Activated CD8-positive, alpha-beta memory T cell treated with anti-CD3 and anti-CD28 coated beads, Interleukin-2, amount 50 U/mL, for 4 hours (primary cell): ENCODE results near the gene MVB12B.
"Not testable (repeated sequence)": the region's sequence is repeated elsewhere in the genome, so short reads cannot be mapped to it uniquely, and the experiment has no call there.

Source experiments
- DNase-seq: peaks from one replicate; pipeline ENCODE4 v3.0.0-alpha.2; 2020

MVB12B gene

GRCh38 chr9:126326228-126327005, at the start of gene MVB12B:
Gene MVB12B (plus strand): TSS chr9:126326829. CDS start chr9:126326930, 101 bp downstream.
- DNase-seq, result peak; percentile 61

GRCh38 chr9:126283799-126284465, 42.7 kb upstream of the MVB12B start:
- no peak for DNase-seq

- DNase-seq, result not testable (repeated sequence)
Measured at GRCh38 chr9:126285652-126286051, 41.0 kb upstream of the MVB12B start.

GRCh38 chr9:126287166-126287866, 39.3 kb upstream of the MVB12B start:
- DNase-seq, result no peak

GRCh38 chr9:126290871-126291270, 35.8 kb upstream of the MVB12B start:
- DNase-seq, result no peak

GRCh38 chr9:126291925-126292324, 34.7 kb upstream of the MVB12B start:
- DNase-seq, result no peak

- DNase-seq, result no peak
Measured at GRCh38 chr9:126292736-126293521, 33.7 kb upstream of the MVB12B start.

- DNase-seq, result no peak
Measured at GRCh38 chr9:126293522-126293889, 33.1 kb upstream of the MVB12B start.

GRCh38 chr9:126294331-126295081, 32.1 kb upstream of the MVB12B start:
- DNase-seq, result no peak

GRCh38 chr9:126295082-126295477, 31.5 kb upstream of the MVB12B start:
- DNase-seq, result no peak

- no peak for DNase-seq
Measured at GRCh38 chr9:126295516-126295915, 31.1 kb upstream of the MVB12B start.

- DNase-seq, result no peak
Measured at GRCh38 chr9:126295936-126296600, 30.6 kb upstream of the MVB12B start.

- no peak for DNase-seq
Measured at GRCh38 chr9:126296687-126297086, 29.9 kb upstream of the MVB12B start.

GRCh38 chr9:126297661-126298060, 29.0 kb upstream of the MVB12B start:
- DNase-seq, result no peak

- DNase-seq, result no peak
Measured at GRCh38 chr9:126298063-126298801, 28.4 kb upstream of the MVB12B start.

GRCh38 chr9:126299706-126300276, 26.8 kb upstream of the MVB12B start:
- no peak for DNase-seq

GRCh38 chr9:126301196-126301595, 25.4 kb upstream of the MVB12B start:
- DNase-seq, result no peak

- peak; percentile 48 for DNase-seq
Measured at GRCh38 chr9:126301985-126302603, 24.5 kb upstream of the MVB12B start.

- DNase-seq, result no peak
Measured at GRCh38 chr9:126302730-126303129, 23.9 kb upstream of the MVB12B start.

- no peak for DNase-seq
Measured at GRCh38 chr9:126303488-126303887, 23.1 kb upstream of the MVB12B start.
